ENCODE data around the gene PMAIP1. TPM values are rescaled to one million over a fixed set of nuclear protein-coding genes. Genes with fewer than 3 reads are reported as not detected.

Gene PMAIP1
- total and polyA plus RNA-seq, 9 of the 15 experiments (the other 6 are each of a cell fraction or from before 2014, with no cell fraction given): 8.0 to 22.9 (median 14.9) TPM

DNA sequence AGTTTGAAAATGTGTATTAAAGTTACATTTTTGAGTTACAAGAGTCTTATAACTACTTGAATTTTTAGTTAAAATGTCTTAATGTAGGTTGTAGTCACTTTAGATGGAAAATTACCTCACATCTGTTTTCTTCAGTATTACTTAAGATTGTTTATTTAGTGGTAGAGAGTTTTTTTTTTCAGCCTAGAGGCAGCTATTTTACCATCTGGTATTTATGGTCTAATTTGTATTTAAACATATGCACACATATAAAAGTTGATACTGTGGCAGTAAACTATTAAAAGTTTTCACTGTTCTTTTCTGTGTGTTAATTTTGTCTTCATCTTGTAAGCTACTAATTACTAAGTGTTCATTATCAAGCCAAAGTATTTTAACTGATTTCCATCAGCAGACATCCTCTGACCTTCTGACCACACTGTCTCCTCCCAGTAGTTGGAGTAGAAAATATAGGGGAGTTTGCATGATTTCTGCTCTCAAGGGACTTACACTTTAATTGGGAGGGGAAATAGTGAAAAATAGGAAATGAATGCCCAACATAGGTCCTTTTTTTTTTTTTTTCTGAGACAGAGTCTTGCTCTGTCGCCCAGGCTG, 4.3 kb downstream of the PMAIP1 start:
- BruUV-seq (replicated peaks): no TSS peak
- no peak for ATAC-seq
- Histone ChIP-seq H3K9ac (ENCODE audit: insufficient read depth in 1 of 2, low read depth in 2 of 2, low read length in 2 of 2) (no peak overlapping the region), H3K4me1 (replicated peaks in 1 of 2; ENCODE audit: control insufficient read depth in 2 of 2, insufficient read depth in 2 of 2, low read length in 2 of 2) (peaks cover 2 to 13% of the 10 kb centered on the region in 2 experiments; a peak in 4 of 5 replicates), H3K4me3 (no peak overlapping the region), H3K9me3 (replicated peaks; ENCODE audit: control insufficient read depth, insufficient read depth, low read depth, low read length) (no peaks in the 10 kb centered on the region), H3K36me3 (ENCODE audit: control insufficient read depth, insufficient read depth, low read length) (peaks cover 18% of the 10 kb centered on the region), H3K27ac (ENCODE audit: extremely low read depth, low read depth, low read length) (no peak overlapping the region), H4K20me1 (replicated peaks; ENCODE audit: control insufficient read depth, insufficient read depth, low read length) (0 out of 2 replicates have a peak, but pooled peaks cover 6% of the 10 kb centered on the region), H3K9me1 (ENCODE audit: control insufficient read depth, insufficient read depth, low read length) (no peaks in the 10 kb centered on the region), H3K27me3 (ENCODE audit: control insufficient read depth in 2 of 2, insufficient read depth in 2 of 2, low read length in 2 of 2) (no peaks in the 10 kb centered on the region), H2AFZ (ENCODE audit: low read depth, low read length) (no peak overlapping the region), H3K4me2 (ENCODE audit: insufficient read depth, low read length) (no peak overlapping the region), H3K79me2 (ENCODE audit: control insufficient read depth, insufficient read depth, low read length) (peaks cover 37% of the 10 kb centered on the region)
- intact Hi-C loops (cut with micrococcal nuclease): no loop called here
- in situ Hi-C loops (cut with MboI): no loop called here
- no peak for FAIRE-seq
- ChIA-PET CTCF (ENCODE audit: low intra/inter-chr PET ratio) (no interaction called here), POLR2A (interaction anchor here (1.3 kb wide), 1 partner anchor 15 kb away, joined by 4 read pairs; no protein-coding TSS in a partner anchor)
- no CpG with 5 or more reads among the region's 1 CpG for WGBS (ENCODE audit: insufficient coverage, low coverage, missing lambda C conversion rate)
- DNase-seq (ENCODE audit: extremely low read depth in 1 of 4, low spot score in 3 of 4): no peak
- TF ChIP-seq RFX7 (CRISPR knock-in tag; IDR thresholded peaks at IDR 0.05): no peak
- no peak for TF ChIP-seq BCOR (IDR thresholded peaks at IDR 0.05)
- no peak for TF ChIP-seq CREM (IDR thresholded peaks at IDR 0.05; ENCODE audit: low read depth)
- TF ChIP-seq PHF20 (IDR thresholded peaks at IDR 0.05; ENCODE audit: partially characterized antibody): no peak
- no peak for TF ChIP-seq FOSL1 (tag; conservative IDR thresholded peaks at IDR 0.05)
- no peak for TF ChIP-seq L3MBTL2 (IDR thresholded peaks at IDR 0.05)
- TF ChIP-seq BRD4 (IDR thresholded peaks at IDR 0.05): no peak
- TF ChIP-seq, protein P1, sequence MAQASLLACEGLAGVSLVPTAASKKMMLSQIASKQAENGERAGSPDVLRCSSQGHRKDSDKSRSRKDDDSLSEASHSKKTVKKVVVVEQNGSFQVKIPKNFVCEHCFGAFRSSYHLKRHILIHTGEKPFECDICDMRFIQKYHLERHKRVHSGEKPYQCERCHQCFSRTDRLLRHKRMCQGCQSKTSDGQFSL (CRISPR knock-in tag; IDR thresholded peaks at IDR 0.05): no peak
- TF ChIP-seq, protein P1 (tag; IDR thresholded peaks at IDR 0.05): no peak
- TF ChIP-seq ZKSCAN8 (CRISPR knock-in tag; IDR thresholded peaks at IDR 0.05): no peak
- TF ChIP-seq, protein P2, sequence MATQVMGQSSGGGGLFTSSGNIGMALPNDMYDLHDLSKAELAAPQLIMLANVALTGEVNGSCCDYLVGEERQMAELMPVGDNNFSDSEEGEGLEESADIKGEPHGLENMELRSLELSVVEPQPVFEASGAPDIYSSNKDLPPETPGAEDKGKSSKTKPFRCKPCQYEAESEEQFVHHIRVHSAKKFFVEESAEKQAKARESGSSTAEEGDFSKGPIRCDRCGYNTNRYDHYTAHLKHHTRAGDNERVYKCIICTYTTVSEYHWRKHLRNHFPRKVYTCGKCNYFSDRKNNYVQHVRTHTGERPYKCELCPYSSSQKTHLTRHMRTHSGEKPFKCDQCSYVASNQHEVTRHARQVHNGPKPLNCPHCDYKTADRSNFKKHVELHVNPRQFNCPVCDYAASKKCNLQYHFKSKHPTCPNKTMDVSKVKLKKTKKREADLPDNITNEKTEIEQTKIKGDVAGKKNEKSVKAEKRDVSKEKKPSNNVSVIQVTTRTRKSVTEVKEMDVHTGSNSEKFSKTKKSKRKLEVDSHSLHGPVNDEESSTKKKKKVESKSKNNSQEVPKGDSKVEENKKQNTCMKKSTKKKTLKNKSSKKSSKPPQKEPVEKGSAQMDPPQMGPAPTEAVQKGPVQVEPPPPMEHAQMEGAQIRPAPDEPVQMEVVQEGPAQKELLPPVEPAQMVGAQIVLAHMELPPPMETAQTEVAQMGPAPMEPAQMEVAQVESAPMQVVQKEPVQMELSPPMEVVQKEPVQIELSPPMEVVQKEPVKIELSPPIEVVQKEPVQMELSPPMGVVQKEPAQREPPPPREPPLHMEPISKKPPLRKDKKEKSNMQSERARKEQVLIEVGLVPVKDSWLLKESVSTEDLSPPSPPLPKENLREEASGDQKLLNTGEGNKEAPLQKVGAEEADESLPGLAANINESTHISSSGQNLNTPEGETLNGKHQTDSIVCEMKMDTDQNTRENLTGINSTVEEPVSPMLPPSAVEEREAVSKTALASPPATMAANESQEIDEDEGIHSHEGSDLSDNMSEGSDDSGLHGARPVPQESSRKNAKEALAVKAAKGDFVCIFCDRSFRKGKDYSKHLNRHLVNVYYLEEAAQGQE (IDR thresholded peaks at IDR 0.05; ENCODE audit: borderline replicate concordance): no peak
- TF ChIP-seq, protein P2 (CRISPR knock-in tag; IDR thresholded peaks at IDR 0.05; ENCODE audit: low read depth): no peak
- no peak for TF ChIP-seq CBFA2T2 (conservative IDR thresholded peaks at IDR 0.05)
- TF ChIP-seq NR3C1 (CRISPR knock-in tag; IDR thresholded peaks at IDR 0.05): no peak
- no peak for TF ChIP-seq RBM39 (optimal IDR thresholded peaks at IDR 0.05; ENCODE audit: low read depth, low read length)
